Measurements from ENCODE around the gene ARHGEF17. TPM values are rescaled to one million over a fixed set of nuclear protein-coding genes. Genes with fewer than 3 reads are reported as not detected.

The ARHGEF17 gene
- total RNA-seq, 1 experiment from 2014 or later, result 77.9 TPM

- Histone ChIP-seq H3K4me3 (ENCODE audit: low read depth, low read length) (no peak overlapping the region), H3K4me1 (peaks cover 58% of the 10 kb centered on the region), H3K9me3 (no peaks in the 10 kb centered on the region), H3K27me3 (replicated peaks; ENCODE audit: control insufficient read depth, insufficient read depth, low read length) (no peaks in the 10 kb centered on the region), H3K36me3 (ENCODE audit: control insufficient read depth, insufficient read depth, low read length) (no peaks in the 10 kb centered on the region; the same call in 1 of the 2 replicates)
- TF ChIP-seq CTCF (IDR thresholded peaks at IDR 0.05; ENCODE audit: insufficient read depth in 1 of 2, low read depth in 1 of 2, low read length in 1 of 2, severe bottlenecking in 1 of 2, unreplicated experiment in 1 of 2), result no peak
- H3K4me1 Mint-ChIP-seq (ENCODE audit: low read depth, unreplicated experiment), result peaks cover 38% of the 10 kb centered on the region
- no peaks in the 10 kb centered on the region for H3K9me3 Mint-ChIP-seq (ENCODE audit: unreplicated experiment)
- no TSS peak for BruUV-seq (replicated peaks)
- DNase-seq, result no peak
- no peaks in the 10 kb centered on the region for H3K27me3 Mint-ChIP-seq (ENCODE audit: insufficient read depth, unreplicated experiment)
- peaks cover 51% of the 10 kb centered on the region for H3K36me3 Mint-ChIP-seq (ENCODE audit: insufficient read depth, unreplicated experiment)
- CTCF ChIA-PET, result no interaction called here
- intact Hi-C loops (cut with micrococcal nuclease; ENCODE audit: unreplicated experiment), result no loop called here
- H3K4me3 Mint-ChIP-seq (ENCODE audit: unreplicated experiment), result peak overlapping the region; percentile 54
- H3K27ac Mint-ChIP-seq (ENCODE audit: unreplicated experiment), result peak overlapping the region; percentile 35
- POLR2A ChIA-PET, result no interaction called here
Observed at GRCh38 chr11:73311394-73311869, 3.4 kb downstream of the ARHGEF17 start.

- Histone ChIP-seq H3K4me3 (ENCODE audit: low read depth, low read length) (no peak overlapping the region), H3K27me3 (replicated peaks; ENCODE audit: control insufficient read depth, insufficient read depth, low read length) (no peaks in the 10 kb centered on the region), H3K4me1 (peaks cover 52% of the 10 kb centered on the region), H3K9me3 (no peaks in the 10 kb centered on the region), H3K36me3 (ENCODE audit: control insufficient read depth, insufficient read depth, low read length) (no peaks in the 10 kb centered on the region; the same call in 1 of the 2 replicates)
- BruUV-seq (replicated peaks), result no TSS peak
- ChIA-PET POLR2A (no interaction called here), CTCF (interaction anchor here (1.1 to 3.0 kb wide), 2 partner anchors 19 to 40 kb away, joined by 4 to 29 read pairs; no protein-coding TSS in a partner anchor)
- Mint-ChIP-seq H3K27me3 (ENCODE audit: insufficient read depth, unreplicated experiment) (no peaks in the 10 kb centered on the region), H3K4me1 (ENCODE audit: low read depth, unreplicated experiment) (peaks cover 32% of the 10 kb centered on the region), H3K27ac (ENCODE audit: unreplicated experiment) (peak overlapping the region; percentile 35), H3K36me3 (ENCODE audit: insufficient read depth, unreplicated experiment) (peaks cover 48% of the 10 kb centered on the region), H3K9me3 (ENCODE audit: unreplicated experiment) (no peaks in the 10 kb centered on the region), H3K4me3 (ENCODE audit: unreplicated experiment) (peak overlapping the region; percentile 54)
- DNase-seq, result no peak
- intact Hi-C loops (cut with micrococcal nuclease; ENCODE audit: unreplicated experiment), result no loop called here
- TF ChIP-seq CTCF (IDR thresholded peaks at IDR 0.05; ENCODE audit: insufficient read depth in 1 of 2, low read depth in 1 of 2, low read length in 1 of 2, severe bottlenecking in 1 of 2, unreplicated experiment in 1 of 2), result no peak
Observed at GRCh38 chr11:73312036-73312435, 4.0 kb downstream of the ARHGEF17 start.

- Mint-ChIP-seq H3K4me3 (ENCODE audit: unreplicated experiment) (peak overlapping the region; percentile 54), H3K36me3 (ENCODE audit: insufficient read depth, unreplicated experiment) (peaks cover 39% of the 10 kb centered on the region), H3K27ac (ENCODE audit: unreplicated experiment) (peak overlapping the region; percentile 35), H3K27me3 (ENCODE audit: insufficient read depth, unreplicated experiment) (no peaks in the 10 kb centered on the region), H3K4me1 (ENCODE audit: low read depth, unreplicated experiment) (peaks cover 32% of the 10 kb centered on the region), H3K9me3 (ENCODE audit: unreplicated experiment) (no peaks in the 10 kb centered on the region)
- Histone ChIP-seq H3K27me3 (replicated peaks; ENCODE audit: control insufficient read depth, insufficient read depth, low read length) (no peaks in the 10 kb centered on the region), H3K36me3 (ENCODE audit: control insufficient read depth, insufficient read depth, low read length) (no peaks in the 10 kb centered on the region; the same call in 1 of the 2 replicates), H3K4me3 (ENCODE audit: low read depth, low read length) (no peak overlapping the region), H3K4me1 (peaks cover 51% of the 10 kb centered on the region), H3K9me3 (no peaks in the 10 kb centered on the region)
- DNase-seq, result no peak
- no peak for TF ChIP-seq CTCF (IDR thresholded peaks at IDR 0.05; ENCODE audit: insufficient read depth in 1 of 2, low read depth in 1 of 2, low read length in 1 of 2, severe bottlenecking in 1 of 2, unreplicated experiment in 1 of 2)
- ChIA-PET CTCF (interaction anchor here (0.9 to 3.0 kb wide), 5 partner anchors 18 to 48 kb away, joined by 4 to 29 read pairs (median 8); no protein-coding TSS in a partner anchor), POLR2A (interaction anchor here (0.6 kb wide), 1 partner anchor 67 kb away, joined by 3 read pairs; no protein-coding TSS in a partner anchor)
- intact Hi-C loops (cut with micrococcal nuclease; ENCODE audit: unreplicated experiment), result no loop called here
- BruUV-seq (replicated peaks), result no TSS peak
Observed at GRCh38 chr11:73312851-73313327, 4.8 kb downstream of the ARHGEF17 start.

Data from Caco-2 (cell line).